ENCODE data around the gene THOC1.

Gene THOC1

GRCh38 chr18:213505-213904 lies 54.3 kb downstream of the THOC1 start:
- DNase-seq = no peak

- no peak for DNase-seq
These were observed 55.1 kb downstream of the THOC1 start for GRCh38 chr18:212780-213179.

GRCh38 chr18:211582-211981 lies 56.3 kb downstream of the THOC1 start:
- no peak for DNase-seq

GRCh38 chr18:210733-211132 lies 57.1 kb downstream of the THOC1 start:
- no peak for DNase-seq

GRCh38 chr18:210075-210474 lies 57.8 kb downstream of the THOC1 start:
- no peak for DNase-seq

- DNase-seq = no peak
These were observed 68.1 kb downstream of the THOC1 start for GRCh38 chr18:199768-200167.

- DNase-seq = no peak
These were observed 68.6 kb downstream of the THOC1 start for GRCh38 chr18:199214-199613.

GRCh38 chr18:195651-196050 lies 72.2 kb downstream of the THOC1 start:
- DNase-seq = no peak

- DNase-seq = no peak
These were observed 75.0 kb downstream of the THOC1 start for GRCh38 chr18:192801-193200.

- no peak for DNase-seq
These were observed 76.1 kb downstream of the THOC1 start for GRCh38 chr18:191725-192124.

GRCh38 chr18:189254-189653 lies 78.6 kb downstream of the THOC1 start:
- no peak for DNase-seq

GRCh38 chr18:183769-184168 lies 84.1 kb downstream of the THOC1 start:
- no peak for DNase-seq

- DNase-seq = no peak
These were observed 86.1 kb downstream of the THOC1 start for GRCh38 chr18:181711-182110.

GRCh38 chr18:179499-179898 lies 88.3 kb downstream of the THOC1 start:
- no peak for DNase-seq

- no peak for DNase-seq
These were observed 95.5 kb downstream of the THOC1 start for GRCh38 chr18:172361-172760.
